Loucy (cell line): Measurements from ENCODE around the gene SPDYE9.
"Not testable (repeated sequence)": the region's sequence is repeated elsewhere in the genome, so short reads cannot be mapped to it uniquely, and the experiment has no call there.

Experiments used
- H2AFZ ChIP-seq: fragments of 200-600 bp; sonication (generic); 2 replicates; pipeline ENCODE4 v1.6.0; 2016; ENCODE audit warnings: antibody characterized with exemption, mild to moderate bottlenecking, low read length, moderate library complexity
- H3F3A ChIP-seq: fragments of 200-600 bp; 2 replicates; pipeline ENCODE4 v1.6.0; 2016; ENCODE audit warnings: antibody characterized with exemption, low read depth, mild to moderate bottlenecking
- H3K27me3 ChIP-seq: fragments of 200-600 bp; sonication (generic); 2 replicates; pipeline ENCODE4 v1.6.1; 2014; ENCODE audit warnings: low read length, mild to moderate bottlenecking; ENCODE audit not compliant: insufficient read depth, poor library complexity, severe bottlenecking
- H3K36me3 ChIP-seq: fragments of 200-600 bp; sonication (generic); 2 replicates; pipeline ENCODE4 v1.6.1; 2016; ENCODE audit warnings: low read length; ENCODE audit not compliant: insufficient read depth
- H3K4me1 ChIP-seq: fragments of 200-600 bp; sonication (generic); 2 replicates; pipeline ENCODE4 v1.5.1; 2014; ENCODE audit warnings: low read length, mild to moderate bottlenecking; ENCODE audit not compliant: insufficient read depth, poor library complexity, severe bottlenecking
- H3K4me2 ChIP-seq: fragments of 200-600 bp; sonication (generic); 2 replicates; pipeline ENCODE4 v1.6.0; 2014; ENCODE audit warnings: antibody characterized with exemption, low read length, low read depth, mild to moderate bottlenecking; ENCODE audit not compliant: poor library complexity, severe bottlenecking
- H3K4me3 ChIP-seq: fragments of 200-600 bp; sonication (generic); 2 replicates; pipeline ENCODE4 v1.5.1; 2014; ENCODE audit warnings: low read length, mild to moderate bottlenecking, mixed read lengths; ENCODE audit not compliant: poor library complexity, severe bottlenecking
- H3K79me2 ChIP-seq: fragments of 200-600 bp; sonication (generic); 2 replicates; pipeline ENCODE4 v1.6.1; 2014; ENCODE audit warnings: low read length; ENCODE audit not compliant: insufficient read depth
- H3K9ac ChIP-seq: fragments of 200-600 bp; sonication (generic); 2 replicates; pipeline ENCODE4 v1.6.0; 2014; ENCODE audit warnings: mild to moderate bottlenecking, low read depth, low read length, moderate library complexity; ENCODE audit not compliant: poor library complexity, severe bottlenecking
- H3K9me2 ChIP-seq: fragments of 200-600 bp; sonication (generic); replicated peaks from 2 replicates; pipeline ENCODE4 v1.6.1; 2016; ENCODE audit warnings: low read depth, low read length, mixed read lengths
- H3K9me3 ChIP-seq: fragments of 200-600 bp; sonication (generic); 2 replicates; pipeline ENCODE4 v1.6.1; 2014; ENCODE audit warnings: mild to moderate bottlenecking, antibody characterized with exemption, low read length, low read depth; ENCODE audit not compliant: insufficient read depth
- H4K20me1 ChIP-seq: fragments of 200-600 bp; sonication (generic); 2 replicates; pipeline ENCODE4 v1.6.0; 2014; ENCODE audit warnings: antibody characterized with exemption, low read length, mild to moderate bottlenecking; ENCODE audit not compliant: insufficient read depth, poor library complexity, severe bottlenecking

SPDYE9 gene

GRCh38 chr7:73057811-73058210, 28.0 kb downstream of the SPDYE9 start, which contains the start of gene SPDYE11:
TSS of gene SPDYE11 (minus strand) at chr7:73057911. CDS start at chr7:73056111, 1,800 bp downstream.
- H3F3A ChIP-seq, H3K9me2 ChIP-seq, H3K79me2 ChIP-seq, H3K36me3 ChIP-seq, H2AFZ ChIP-seq, H3K4me1 ChIP-seq, H3K4me3 ChIP-seq, H4K20me1 ChIP-seq, H3K27me3 ChIP-seq, H3K9me3 ChIP-seq, H3K4me2 ChIP-seq, H3K9ac ChIP-seq: not testable (repeated sequence)

DNA sequence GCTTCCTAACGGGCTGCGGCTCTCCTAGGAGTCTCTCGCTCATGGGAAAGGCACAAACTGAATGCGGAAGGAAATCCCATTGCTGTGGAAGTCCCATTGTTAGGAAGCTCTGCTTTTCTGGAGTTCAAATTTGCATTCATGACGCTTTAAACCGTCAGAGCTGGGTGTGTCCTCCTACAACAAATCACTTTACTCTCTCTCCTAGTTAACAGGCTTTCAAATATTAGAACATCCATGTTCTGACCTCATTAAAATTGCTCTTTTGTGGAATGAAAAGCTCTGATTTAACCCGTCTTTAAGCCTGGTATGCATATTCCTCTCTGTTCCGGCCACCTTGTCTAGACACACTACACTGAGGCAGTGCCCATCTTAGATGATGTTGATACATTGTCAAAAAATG, 56.2 kb downstream of the SPDYE9 start, which contains the start of gene SPDYE8:
TSS of gene SPDYE8 (minus strand) at position 101 of the 400 bp plus-strand sequence. CDS start 1,800 bp downstream, outside the sequence.
- not testable (repeated sequence) for H3K9me3 ChIP-seq, H4K20me1 ChIP-seq, H3K4me1 ChIP-seq, H3K4me2 ChIP-seq, H3K27me3 ChIP-seq, H3F3A ChIP-seq, H3K9me2 ChIP-seq, H2AFZ ChIP-seq, H3K9ac ChIP-seq, H3K79me2 ChIP-seq, H3K36me3 ChIP-seq, H3K4me3 ChIP-seq
